Caco-2 (cell line): ENCODE measurements around the gene NEK3. TPM values are rescaled to one million over a fixed set of nuclear protein-coding genes. Genes with fewer than 3 reads are reported as not detected.
"Not testable (repeated sequence)": the region's sequence is repeated elsewhere in the genome, so short reads cannot be mapped to it uniquely, and the experiment has no call there.

Experiments used
- Bru-seq: library from RNA; stranded (reverse); fragments of 400-500 nt; gene quantifications from one replicate; lab custom pipeline; 2021; lab: Mats Ljungman, UMichigan
- BruChase-seq, 2 experiments: library from RNA; stranded (reverse); fragments of 400-500 nt; gene quantifications; one replicate each; lab custom pipeline; 2021; lab: Mats Ljungman, UMichigan
- BruUV-seq: library from RNA; stranded (reverse); fragments of 400-500 nt; replicated peaks from 2 replicates; lab custom pipeline; 2021; lab: Mats Ljungman, UMichigan
- CTCF ChIA-PET: fragments of 300-600 bp; sonication (Branson Sonifier 250); formaldehyde crosslinking; loops from one replicate; lab custom pipeline; 2022; ENCODE audit warnings: antibody characterized with exemption; lab: Charles Lee
- POLR2A ChIA-PET: fragments of 300-600 bp; sonication (Branson Sonifier 250); formaldehyde crosslinking; loops from one replicate; lab custom pipeline; 2022; ENCODE audit warnings: antibody characterized with exemption; lab: Charles Lee
- DNase-seq, 2 experiments: peaks; one replicate each; pipeline versions ENCODE4 v3.0.0 to v3.0.0-alpha.2; 2020 to 2022
- H3K27me3 ChIP-seq: replicated peaks from 2 replicates; pipeline ENCODE4 v1.6.0; 2011; ENCODE audit warnings: low read length; ENCODE audit not compliant: control insufficient read depth, insufficient read depth
- H3K36me3 ChIP-seq: 2 replicates; pipeline ENCODE4 v1.5.1; 2011; ENCODE audit warnings: low read length; ENCODE audit not compliant: control insufficient read depth, insufficient read depth
- H3K4me1 ChIP-seq: fragments of 250-450 bp; sonication (Bioruptor Pico); 2 replicates; pipeline ENCODE4 v1.5.1; 2020; ENCODE audit warnings: mild to moderate bottlenecking
- H3K4me3 ChIP-seq: 2 replicates; pipeline ENCODE4 v1.5.1; 2011; ENCODE audit warnings: low read depth, mild to moderate bottlenecking, control low read depth, low read length
- H3K9me3 ChIP-seq: fragments of 250-450 bp; sonication (Bioruptor Pico); 2 replicates; pipeline ENCODE4 v1.5.1; 2020; ENCODE audit warnings: mild to moderate bottlenecking, moderate library complexity
- H3K27ac Mint-ChIP-seq: one replicate; pipeline ENCODE4 v1.8.0; 2022; ENCODE audit warnings: mixed read lengths; ENCODE audit not compliant: unreplicated experiment
- H3K27me3 Mint-ChIP-seq: one replicate; pipeline ENCODE4 v1.8.0; 2022; ENCODE audit warnings: mixed read lengths; ENCODE audit not compliant: insufficient read depth, unreplicated experiment
- H3K36me3 Mint-ChIP-seq: one replicate; pipeline ENCODE4 v1.8.0; 2022; ENCODE audit warnings: mild to moderate bottlenecking, mixed read lengths; ENCODE audit not compliant: insufficient read depth, unreplicated experiment
- H3K4me1 Mint-ChIP-seq: one replicate; pipeline ENCODE4 v1.8.0; 2022; ENCODE audit warnings: low read depth, mixed read lengths; ENCODE audit not compliant: unreplicated experiment
- H3K4me3 Mint-ChIP-seq: one replicate; pipeline ENCODE4 v1.8.0; 2022; ENCODE audit warnings: mild to moderate bottlenecking, moderate library complexity, mixed read lengths; ENCODE audit not compliant: unreplicated experiment
- H3K9me3 Mint-ChIP-seq: one replicate; pipeline ENCODE4 v1.8.0; 2022; ENCODE audit warnings: mixed read lengths; ENCODE audit not compliant: unreplicated experiment
- CTCF ChIP-seq, 2 experiments: fragments of 200-600 bp in 1 of 2; IDR thresholded peaks; 1 replicate in 1 of 2; 2 replicates in 1 of 2; pipeline versions ENCODE4 v1.5.1 to v1.8.0; 2011 to 2022; ENCODE audit warnings: antibody characterized with exemption in 1 of 2, control low read depth in 1 of 2, inconsistent platforms in 1 of 2, low read depth in 1 of 2, low read length in 1 of 2, mild to moderate bottlenecking in 1 of 2, moderate library complexity in 1 of 2; ENCODE audit not compliant: insufficient read depth in 1 of 2, severe bottlenecking in 1 of 2, unreplicated experiment in 1 of 2
- intact Hi-C: fragments of 100-400 bp; cut with micrococcal nuclease; formaldehyde crosslinking; loops from one replicate; pipeline ENCODE4 v1.10.0; 2022; ENCODE audit not compliant: unreplicated experiment
- long read RNA-seq: library from polyadenylated mRNA; stranded (forward); transcript quantifications from one replicate; pipeline ENCODE4 v2.0.0, GENCODE V29; 2022
- total RNA-seq: library from RNA; stranded (reverse); gene quantifications from 2 replicates; pipeline ENCODE4 v1.2.3, GENCODE V29; 2022

The NEK3 gene
- total RNA-seq (23.2 and 33.5 TPM in 2 replicates), Bru-seq, nascent RNA (percentile 73 among the genes with signal in this experiment), BruChase-seq, experiment 1, labeled RNA remaining after a 2-hour chase (percentile 80 among the genes with signal in this experiment), BruChase-seq, experiment 2, labeled RNA remaining after a 6-hour chase (percentile 78 among the genes with signal in this experiment)
- long read RNA-seq, transcript NEK3-205 (16 exons, 2,396 nt): major isoform, 12 of 29 reads
- long read RNA-seq, partial matches to known transcripts: 2 of 29 reads
- long read RNA-seq, other reads (novel, unspliced or antisense): 14 of 29 reads

GRCh38 chr13:52159159-52159982 lies at the start of gene NEK3:
TSS of gene NEK3 (minus strand) at chr13:52159597. CDS start at chr13:52156191, 3,406 bp downstream.
- H3K9me3 Mint-ChIP-seq: no peaks in the 10 kb centered on the region
- BruUV-seq: no TSS peak
- intact Hi-C loops: loop anchor here (10.0 kb wide), 1 partner anchor 285 kb away; no protein-coding TSS in a partner anchor
- peak; percentile 79 to 82 for DNase-seq
- no peaks in the 10 kb centered on the region for H3K27me3 Mint-ChIP-seq
- peaks cover 1% of the 10 kb centered on the region for H3K36me3 ChIP-seq
- peak within 1 kb of the TSS; percentile 76 for H3K4me3 Mint-ChIP-seq
- H3K4me1 ChIP-seq: peaks cover 54% of the 10 kb centered on the region
- peaks cover 13% of the 10 kb centered on the region for H3K36me3 Mint-ChIP-seq
- H3K9me3 ChIP-seq: no peaks in the 10 kb centered on the region
- peaks cover 54% of the 10 kb centered on the region for H3K4me1 Mint-ChIP-seq
- H3K27ac Mint-ChIP-seq: peak within 1 kb of the TSS; percentile 79
- H3K4me3 ChIP-seq: peak within 1 kb of the TSS; percentile 91
- ChIA-PET CTCF (interaction anchor here (0.5 to 1.7 kb wide), 4 partner anchors 30 to 113 kb away, joined by 3 to 6 read pairs (median 4); partner anchors contain the start of gene NEK5), POLR2A (no interaction called here)
- TF ChIP-seq CTCF (IDR thresholded peaks at IDR 0.05; ENCODE audit: insufficient read depth in 1 of 2, low read depth in 1 of 2, low read length in 1 of 2, severe bottlenecking in 1 of 2, unreplicated experiment in 1 of 2): no peak
- H3K27me3 ChIP-seq: no peaks in the 10 kb centered on the region

GRCh38 chr13:52208384-52208783 lies 49.0 kb upstream of the NEK3 start:
- CTCF ChIA-PET, intact Hi-C loops, H3K4me3 Mint-ChIP-seq, H3K4me3 ChIP-seq, H3K27ac Mint-ChIP-seq, H3K27me3 Mint-ChIP-seq, H3K9me3 Mint-ChIP-seq, BruUV-seq, H3K36me3 Mint-ChIP-seq, H3K36me3 ChIP-seq, DNase-seq, H3K9me3 ChIP-seq, POLR2A ChIA-PET, H3K4me1 ChIP-seq, H3K27me3 ChIP-seq: not testable (repeated sequence)
- peaks cover 28% of the 10 kb centered on the region for H3K4me1 Mint-ChIP-seq

- H3K9me3 Mint-ChIP-seq, POLR2A ChIA-PET, H3K27me3 ChIP-seq, H3K27me3 Mint-ChIP-seq, H3K27ac Mint-ChIP-seq, H3K36me3 Mint-ChIP-seq, DNase-seq, H3K4me1 ChIP-seq, CTCF ChIA-PET, intact Hi-C loops, BruUV-seq, H3K9me3 ChIP-seq, H3K4me3 Mint-ChIP-seq, H3K4me3 ChIP-seq, H3K36me3 ChIP-seq: not testable (repeated sequence)
- peaks cover 28% of the 10 kb centered on the region for H3K4me1 Mint-ChIP-seq
Measured at GRCh38 chr13:52207896-52208295, 48.5 kb upstream of the NEK3 start.

- H3K27me3 ChIP-seq, H3K4me3 ChIP-seq, BruUV-seq, POLR2A ChIA-PET, H3K4me1 ChIP-seq, H3K36me3 ChIP-seq, H3K27ac Mint-ChIP-seq, H3K9me3 ChIP-seq, DNase-seq, intact Hi-C loops, H3K27me3 Mint-ChIP-seq, H3K9me3 Mint-ChIP-seq, CTCF ChIA-PET, H3K36me3 Mint-ChIP-seq, H3K4me3 Mint-ChIP-seq: not testable (repeated sequence)
- peaks cover 28% of the 10 kb centered on the region for H3K4me1 Mint-ChIP-seq
Measured at GRCh38 chr13:52207337-52207736, 47.9 kb upstream of the NEK3 start.

GRCh38 chr13:52204546-52204945 lies 45.1 kb upstream of the NEK3 start:
- Mint-ChIP-seq H3K27ac (peak overlapping the region; percentile 24), H3K4me1 (peaks cover 39% of the 10 kb centered on the region)
- H3K4me3 ChIP-seq, H3K27me3 Mint-ChIP-seq, H3K4me1 ChIP-seq, DNase-seq, BruUV-seq, H3K9me3 Mint-ChIP-seq, intact Hi-C loops, H3K27me3 ChIP-seq, H3K36me3 Mint-ChIP-seq, H3K9me3 ChIP-seq, POLR2A ChIA-PET, H3K36me3 ChIP-seq, H3K4me3 Mint-ChIP-seq: not testable (repeated sequence)
- CTCF ChIA-PET: interaction anchor here (1.1 kb wide), 1 partner anchor 63 kb away, joined by 3 read pairs; no protein-coding TSS in a partner anchor

- Mint-ChIP-seq H3K27ac (peak overlapping the region; percentile 26), H3K4me1 (peaks cover 39% of the 10 kb centered on the region)
- CTCF ChIA-PET: interaction anchor here (1.1 kb wide), 1 partner anchor 63 kb away, joined by 3 read pairs; no protein-coding TSS in a partner anchor
- H3K27me3 ChIP-seq, H3K9me3 ChIP-seq, H3K4me3 Mint-ChIP-seq, H3K36me3 ChIP-seq, BruUV-seq, intact Hi-C loops, POLR2A ChIA-PET, H3K36me3 Mint-ChIP-seq, H3K4me1 ChIP-seq, H3K4me3 ChIP-seq, H3K9me3 Mint-ChIP-seq, H3K27me3 Mint-ChIP-seq: not testable (repeated sequence)
- peak; percentile 58 to 60 for DNase-seq
Measured at GRCh38 chr13:52203864-52204263, 44.5 kb upstream of the NEK3 start.
